Kidney (tissue), 14 donors: ENCODE measurements around the gene MDM4. TPM values are rescaled to one million over a fixed set of nuclear protein-coding genes. Genes with fewer than 3 reads are reported as not detected.

Experiments
- DNase-seq, 5 donors: peaks; one replicate each; pipeline ENCODE4 v3.0.0-alpha.2; 2013 to 2020
- FAIRE-seq: peaks from 2 replicates; lab custom pipeline; 2012; peaks lifted over from hg19 to GRCh38; lab: Jason Lieb, UNC
- H3K27ac ChIP-seq, 2 donors: one replicate each; pipeline ENCODE4 v1.7.0; 2013; ENCODE audit warnings: low read depth in 2 of 2, low read length in 2 of 2, inconsistent platforms in 1 of 2
- H3K27me3 ChIP-seq: one replicate; pipeline ENCODE4 v1.7.1; 2013; ENCODE audit warnings: low read length, inconsistent platforms; ENCODE audit not compliant: control insufficient read depth, insufficient read depth
- H3K36me3 ChIP-seq, 3 donors: one replicate each; pipeline versions ENCODE4 v1.7.0 to v1.7.1; 2013; ENCODE audit warnings: low read length in 3 of 3, control low read depth in 1 of 3, inconsistent platforms in 1 of 3; ENCODE audit not compliant: insufficient read depth in 3 of 3, control insufficient read depth in 2 of 3
- H3K4me1 ChIP-seq, 3 donors: one replicate each; pipeline versions ENCODE4 v1.7.0 to v1.7.1; 2013; ENCODE audit warnings: low read length in 3 of 3, inconsistent platforms in 1 of 3, low read depth in 1 of 3; ENCODE audit not compliant: control insufficient read depth in 2 of 3, insufficient read depth in 2 of 3
- H3K4me3 ChIP-seq, 3 donors: one replicate each; pipeline versions ENCODE4 v1.7.0 to v1.8.1; 2013; ENCODE audit warnings: low read length in 3 of 3, control low read depth in 1 of 3, inconsistent platforms in 1 of 3
- H3K9ac ChIP-seq, 3 donors: one replicate each; pipeline versions ENCODE4 v1.7.0 to v1.7.1; 2013; ENCODE audit warnings: low read length in 3 of 3, control low read depth in 1 of 3, inconsistent platforms in 1 of 3
- H3K9me3 ChIP-seq, 3 donors: one replicate each; pipeline versions ENCODE4 v1.7.0 to v1.7.1; 2013; ENCODE audit warnings: low read length in 3 of 3, control low read depth in 1 of 3, inconsistent platforms in 1 of 3; ENCODE audit not compliant: control insufficient read depth in 2 of 3, insufficient read depth in 1 of 3
- intact Hi-C: fragments of 100-400 bp; cut with DNase I; formaldehyde crosslinking; loops from one replicate; pipeline ENCODE4 v1.11.1; 2022
- polyA plus RNA-seq: library from polyadenylated mRNA; stranded (reverse); fragments of 350-450 nt; fragmentation: Illumina TruSeq; extraction: RNeasy Lipid Tissue Mini Kit (QIAGEN cat#74804); gene quantifications from one replicate; pipeline ENCODE4 v1.2.3, GENCODE V29; 2014; ENCODE audit warnings: low read depth, low replicate concordance; ENCODE audit not compliant: insufficient read depth
- total RNA-seq: library from RNA; stranded (reverse); fragmentation: NEBNext Ultra II Directional; extraction: Animal tissue kit (Norgen Biotek cat#: 25700); gene quantifications from one replicate; pipeline ENCODE4 v1.2.1, GENCODE V29; 2021
- TF ChIP-seq, protein P1 (sequence below): IDR thresholded peaks from 3 replicates; pipeline ENCODE4 v1.5.1; 2012; ENCODE audit warnings: mild to moderate bottlenecking, moderate library complexity, borderline replicate concordance; ENCODE audit not compliant: insufficient read depth; ENCODE audit errors: extremely low read depth
- donor health status: control.
- donor health status: control.
- donor health status: control.
- donor health status: control.
- donor health status: control.
- donor health status: DM: yes; HTN: yes; CAD: no.
- donor health status: Normal renal cell carcinoma (clear cell type).

MDM4 gene
- total and polyA plus RNA-seq, 2 donors from 2014 or later, result 6.3 to 87.9 TPM

DNA sequence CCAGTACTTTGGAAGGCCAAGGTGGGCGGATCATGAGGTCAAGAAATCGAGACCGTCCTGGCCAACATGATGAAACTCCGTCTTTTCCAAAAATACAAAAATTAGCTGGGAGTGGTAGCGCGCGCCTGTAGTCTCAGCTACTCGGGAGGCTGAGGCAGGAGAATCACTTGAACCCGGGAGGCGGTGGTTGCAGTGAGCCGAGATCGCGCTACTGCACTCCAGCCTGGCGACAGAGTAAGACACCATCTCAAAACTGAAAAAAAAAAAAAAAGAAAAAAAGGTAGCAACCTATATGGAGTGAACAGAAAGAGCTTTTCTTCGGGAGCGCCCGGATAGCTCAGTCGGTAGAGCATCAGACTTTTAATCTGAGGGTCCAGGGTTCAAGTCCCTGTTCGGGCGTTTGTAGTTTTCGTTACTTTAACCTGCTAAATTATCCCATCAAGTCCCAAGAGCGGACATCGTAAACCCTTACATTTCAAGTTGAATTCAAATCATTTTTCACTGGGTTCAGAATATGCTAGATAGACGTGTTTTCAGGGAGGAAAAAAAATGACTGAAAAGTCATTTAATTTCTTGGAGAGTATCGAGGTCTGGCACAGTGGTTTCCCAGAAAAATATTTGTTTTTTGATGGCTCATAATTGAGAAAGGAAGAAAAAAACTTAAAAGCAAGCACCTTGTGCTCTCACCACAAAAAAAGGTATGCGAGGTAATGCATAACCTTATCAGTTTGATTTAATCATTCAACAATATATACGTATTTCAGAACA, 9.8 kb upstream of the MDM4 start:
- Histone ChIP-seq H3K9ac (peak overlapping the region in 2 of 3 donors; percentile 70 to 97), H3K4me1 (peaks cover 2 to 5% (median 3%) of the 10 kb centered on the region in 3 donors), H3K27me3 (no peaks in the 10 kb centered on the region), H3K9me3 (no peaks in the 10 kb centered on the region), H3K36me3 (no peaks in the 10 kb centered on the region), H3K4me3 (peak overlapping the region; percentile 68 to 96 (median 93)), H3K27ac (peak overlapping the region; percentile 29 to 94)
- peak in 4 of 5 donors; percentile 85 to 96 (median 89) for DNase-seq
- FAIRE-seq, result peak; percentile 68
- intact Hi-C loops, result no loop called here
- TF ChIP-seq, protein P1, sequence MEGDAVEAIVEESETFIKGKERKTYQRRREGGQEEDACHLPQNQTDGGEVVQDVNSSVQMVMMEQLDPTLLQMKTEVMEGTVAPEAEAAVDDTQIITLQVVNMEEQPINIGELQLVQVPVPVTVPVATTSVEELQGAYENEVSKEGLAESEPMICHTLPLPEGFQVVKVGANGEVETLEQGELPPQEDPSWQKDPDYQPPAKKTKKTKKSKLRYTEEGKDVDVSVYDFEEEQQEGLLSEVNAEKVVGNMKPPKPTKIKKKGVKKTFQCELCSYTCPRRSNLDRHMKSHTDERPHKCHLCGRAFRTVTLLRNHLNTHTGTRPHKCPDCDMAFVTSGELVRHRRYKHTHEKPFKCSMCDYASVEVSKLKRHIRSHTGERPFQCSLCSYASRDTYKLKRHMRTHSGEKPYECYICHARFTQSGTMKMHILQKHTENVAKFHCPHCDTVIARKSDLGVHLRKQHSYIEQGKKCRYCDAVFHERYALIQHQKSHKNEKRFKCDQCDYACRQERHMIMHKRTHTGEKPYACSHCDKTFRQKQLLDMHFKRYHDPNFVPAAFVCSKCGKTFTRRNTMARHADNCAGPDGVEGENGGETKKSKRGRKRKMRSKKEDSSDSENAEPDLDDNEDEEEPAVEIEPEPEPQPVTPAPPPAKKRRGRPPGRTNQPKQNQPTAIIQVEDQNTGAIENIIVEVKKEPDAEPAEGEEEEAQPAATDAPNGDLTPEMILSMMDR, result no peak

DNA sequence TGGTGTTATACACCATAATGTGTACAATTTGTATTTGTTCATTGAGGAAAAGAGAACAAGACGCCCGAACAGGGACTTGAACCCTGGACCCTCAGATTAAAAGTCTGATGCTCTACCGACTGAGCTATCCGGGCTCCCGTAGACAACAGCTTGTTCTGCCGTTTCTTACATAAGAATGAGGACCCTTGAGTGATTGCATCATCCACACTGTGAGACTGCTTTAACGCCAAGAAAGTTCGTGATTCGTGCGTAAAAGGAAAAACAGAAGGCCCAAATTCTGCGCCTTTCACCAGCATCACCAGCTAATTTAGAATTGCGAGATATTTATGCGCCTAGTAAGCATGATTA, 9.3 kb upstream of the MDM4 start:
- DNase-seq, result peak in 4 of 5 donors; percentile 94 to 98 (median 96)
- Histone ChIP-seq H3K27me3 (no peaks in the 10 kb centered on the region), H3K9me3 (no peaks in the 10 kb centered on the region), H3K27ac (peak overlapping the region; percentile 75 to 94), H3K4me1 (peaks cover 2 to 5% (median 3%) of the 10 kb centered on the region in 3 donors), H3K4me3 (peak overlapping the region; percentile 68 to 96 (median 93)), H3K36me3 (no peaks in the 10 kb centered on the region), H3K9ac (peak overlapping the region; percentile 70 to 97 (median 85))
- FAIRE-seq, result peak; percentile 32
- TF ChIP-seq, protein P1, result no peak
- intact Hi-C loops, result no loop called here

DNA sequence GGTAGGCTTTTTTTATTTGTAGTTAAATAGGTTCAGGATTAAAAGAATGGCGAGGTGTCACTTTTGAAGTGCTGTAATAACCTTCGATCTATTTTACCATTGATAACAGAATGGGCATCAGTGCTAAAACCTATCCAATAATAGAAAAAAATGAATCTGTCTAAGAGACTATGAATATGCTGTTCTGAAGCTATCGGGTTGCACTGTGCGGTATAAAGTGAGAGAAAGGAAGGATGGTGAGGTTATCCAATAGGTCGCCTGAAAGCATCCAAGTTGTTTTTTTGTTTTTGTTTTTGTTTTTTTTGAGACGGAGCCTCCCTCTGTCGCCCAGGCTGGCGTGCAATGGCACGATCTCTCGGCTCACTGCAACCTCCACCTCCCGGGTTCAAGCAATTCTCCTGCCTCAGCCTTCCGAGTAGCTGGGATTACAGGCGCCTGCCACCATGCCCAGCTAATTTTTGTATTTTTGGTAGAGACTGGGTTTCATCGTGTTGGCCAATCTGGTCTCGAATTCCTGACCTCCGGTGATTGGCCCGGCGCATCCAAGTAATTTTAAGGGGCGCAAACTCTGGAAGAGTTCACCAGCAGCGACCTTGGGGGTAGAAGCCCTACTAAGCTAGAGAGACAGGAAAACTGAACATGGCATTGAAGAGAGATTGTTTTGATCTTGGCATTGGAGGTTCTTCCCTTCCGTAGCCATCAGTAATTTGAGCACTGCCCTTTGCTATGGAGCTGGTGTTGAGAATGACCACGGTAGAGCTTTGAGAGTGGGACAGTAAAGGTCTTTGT, 8.7 kb upstream of the MDM4 start:
- no peaks in the 10 kb centered on the region for H3K36me3 ChIP-seq
- peak overlapping the region; percentile 70 to 97 (median 85) for H3K9ac ChIP-seq
- H3K27me3 ChIP-seq, result no peaks in the 10 kb centered on the region
- H3K4me1 ChIP-seq, result peaks cover 2 to 5% (median 3%) of the 10 kb centered on the region in 3 donors
- DNase-seq (peak in 4 of 5 donors; percentile 68 to 83 (median 76)), FAIRE-seq (no peak)
- H3K27ac ChIP-seq, result peak overlapping the region; percentile 75 to 94
- H3K4me3 ChIP-seq, result peak overlapping the region; percentile 68 to 96 (median 93)
- intact Hi-C loops, result no loop called here
- TF ChIP-seq, protein P1, result no peak
- H3K9me3 ChIP-seq, result no peaks in the 10 kb centered on the region
